Stimulated activated CD4-positive, alpha-beta T cell treated with anti-CD3 and anti-CD28 coated beads, TNF-alpha, amount 100 ng/mL, for 24 hours (primary cell): ENCODE results near the gene HSPH1.

Experiments used
- DNase-seq, 3 experiments: peaks; one replicate each; pipeline ENCODE4 v3.0.0-alpha.2; 2020; ENCODE audit warnings: low read depth in 3 of 3

HSPH1 gene

DNA sequence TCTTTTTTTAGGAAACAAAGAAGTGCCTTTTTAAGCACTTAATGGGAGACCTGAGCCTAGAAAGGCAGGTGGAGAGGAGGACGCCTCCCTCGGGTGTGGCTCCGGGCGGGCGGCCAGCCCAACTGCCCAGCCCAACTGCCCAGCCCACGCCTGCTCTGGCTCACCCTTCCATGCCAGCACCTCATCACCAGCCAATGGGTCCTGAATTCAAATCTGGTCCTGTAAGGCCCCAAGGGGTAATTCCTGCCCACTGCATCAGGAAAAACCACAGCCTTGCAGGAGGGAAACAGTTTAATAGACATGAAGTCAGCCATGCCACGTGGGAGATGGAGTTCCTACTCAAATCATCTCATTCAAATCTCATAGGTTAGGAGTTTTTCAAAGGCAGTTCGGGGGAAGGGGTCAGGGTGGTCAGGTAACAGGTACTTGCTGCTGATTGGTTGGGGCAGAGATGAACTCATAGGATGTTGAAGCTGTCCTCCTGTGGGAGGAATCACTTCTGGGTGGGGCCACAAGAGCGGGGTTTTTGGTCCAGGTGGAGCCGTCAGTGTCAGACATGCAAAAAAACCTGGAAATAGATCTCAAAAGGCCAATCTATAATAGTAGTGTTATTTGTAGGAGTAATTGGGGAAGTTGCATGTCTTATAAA, 64.9 kb downstream of the HSPH1 start:
- no peak for DNase-seq

- DNase-seq: no peak
These were observed 67.2 kb downstream of the HSPH1 start for GRCh38 chr13:31094331-31095015.

- no peak for DNase-seq
These were observed 68.4 kb downstream of the HSPH1 start for GRCh38 chr13:31093145-31093885.

- no peak for DNase-seq
These were observed 69.1 kb downstream of the HSPH1 start for GRCh38 chr13:31092646-31093045.

DNA sequence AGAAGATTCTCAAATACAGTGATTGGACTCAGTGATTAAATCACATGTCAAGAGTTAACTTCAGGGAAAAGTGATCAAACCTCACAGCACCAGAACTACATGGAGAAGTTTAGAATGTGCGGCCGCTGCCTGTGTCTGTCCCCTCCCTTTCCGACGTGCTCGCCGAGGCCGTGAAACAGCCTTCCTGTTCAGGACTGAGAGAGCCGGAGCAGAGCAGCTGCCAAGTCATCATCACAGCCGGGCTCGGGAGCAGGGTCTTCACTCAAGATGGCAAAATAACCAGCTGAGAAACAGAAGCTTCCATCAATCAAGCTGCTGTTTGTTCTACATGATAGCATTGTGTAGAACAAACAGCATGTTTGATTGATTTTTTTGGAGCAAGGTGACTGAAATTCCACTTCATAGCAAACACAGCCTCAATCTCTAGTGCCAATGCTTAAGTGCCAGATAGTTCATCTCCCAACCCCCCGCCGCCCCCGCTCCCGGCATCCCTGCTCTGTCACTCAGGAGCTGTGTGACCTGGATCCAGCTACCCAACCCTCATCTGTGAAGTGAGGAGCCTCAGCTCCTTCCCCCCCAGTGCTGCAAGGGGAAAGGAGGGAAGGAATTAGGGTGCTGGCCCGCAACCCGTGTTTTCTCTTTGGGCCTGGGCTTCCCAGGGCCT, 70.6 kb downstream of the HSPH1 start:
- no peak for DNase-seq

DNA sequence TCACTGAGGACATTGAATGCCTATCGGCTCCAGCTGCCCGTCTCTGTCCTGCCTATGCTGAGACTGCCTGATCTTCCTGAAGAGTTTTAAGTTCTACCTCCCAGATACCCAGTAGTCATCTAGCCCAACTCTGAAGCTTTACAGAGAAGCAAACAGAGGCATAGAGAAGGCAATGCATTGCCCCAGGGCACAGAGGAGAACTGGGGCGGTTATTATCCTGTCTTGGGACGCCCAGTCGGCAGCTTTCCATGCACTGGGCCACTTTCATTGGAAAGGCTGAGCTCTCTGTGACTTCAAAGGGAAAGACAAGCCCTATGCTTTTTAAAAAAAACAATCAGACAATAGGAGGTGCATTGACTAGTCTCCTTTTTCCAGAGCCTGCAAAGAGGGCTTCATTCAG, 71.6 kb downstream of the HSPH1 start:
- no peak for DNase-seq

DNA sequence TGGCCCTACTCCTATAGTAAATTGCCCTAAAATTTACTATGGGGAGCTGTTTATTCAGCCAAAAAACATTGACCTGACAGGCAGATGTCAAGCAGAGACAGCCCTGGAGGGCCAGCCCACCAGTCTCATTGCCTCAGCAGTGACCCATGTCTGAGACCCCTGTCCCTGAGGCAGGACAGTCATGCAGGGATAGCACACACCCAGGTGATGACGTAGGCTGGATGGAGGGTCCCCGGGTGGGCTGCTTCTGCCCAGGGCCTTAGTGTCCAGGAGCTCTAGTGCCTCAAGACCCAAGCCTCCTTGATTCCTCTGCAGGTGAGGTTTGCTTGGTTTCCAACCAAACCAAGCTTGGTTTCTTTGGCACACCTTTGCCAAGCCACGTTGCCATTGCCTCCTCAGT, 72.1 kb downstream of the HSPH1 start:
- no peak for DNase-seq

- DNase-seq: no peak
These were observed 72.8 kb downstream of the HSPH1 start for GRCh38 chr13:31088826-31089420.
